ENCODE results near the gene POLR2B.

POLR2B gene

DNA sequence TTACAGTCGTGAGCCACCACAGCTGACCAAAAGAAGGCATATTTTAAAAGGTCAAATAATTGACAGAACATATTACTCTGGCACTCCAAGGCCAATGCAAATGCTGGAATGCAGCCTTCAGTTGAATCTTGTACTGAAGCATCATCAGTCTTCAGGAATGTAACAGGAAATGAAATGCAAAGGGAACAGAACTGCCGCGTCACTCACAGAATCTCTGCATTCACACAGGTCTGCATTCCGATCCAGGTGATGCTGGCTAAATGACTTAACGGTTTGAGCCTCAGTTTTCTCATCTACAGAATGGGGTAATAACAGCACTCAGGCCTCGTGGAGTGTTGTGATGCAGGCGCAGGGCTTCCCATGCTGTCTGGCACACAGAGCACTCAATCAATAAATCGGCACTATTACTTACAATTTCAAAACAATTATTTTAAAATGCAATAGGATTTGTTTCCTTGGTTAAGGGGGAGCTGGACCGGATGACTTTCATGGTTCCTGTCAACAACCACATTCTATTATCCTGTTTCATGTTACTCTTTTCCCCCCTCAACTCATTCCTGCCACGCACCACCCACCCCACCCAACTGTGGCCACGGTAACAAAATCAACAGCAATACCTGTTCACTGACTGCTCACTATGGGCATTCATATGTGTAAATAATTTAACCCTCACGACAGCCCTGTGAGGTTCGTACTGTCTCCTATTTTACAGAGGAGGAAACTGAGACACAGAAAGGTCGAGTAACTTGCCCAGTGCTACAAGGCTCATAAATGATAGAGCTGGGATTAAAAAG is 99.1 kb downstream of the POLR2B start:
- DNase-seq (ENCODE audit: low spot score in 2 of 2): no peak
- Mint-ChIP-seq H3K4me3 (no peak overlapping the region), H3K27ac (no peak overlapping the region), H3K36me3 (no peaks in the 10 kb centered on the region), H3K9me3 (no peaks in the 10 kb centered on the region), H3K4me1 (no peaks in the 10 kb centered on the region)
- ATAC-seq: no peak

DNA sequence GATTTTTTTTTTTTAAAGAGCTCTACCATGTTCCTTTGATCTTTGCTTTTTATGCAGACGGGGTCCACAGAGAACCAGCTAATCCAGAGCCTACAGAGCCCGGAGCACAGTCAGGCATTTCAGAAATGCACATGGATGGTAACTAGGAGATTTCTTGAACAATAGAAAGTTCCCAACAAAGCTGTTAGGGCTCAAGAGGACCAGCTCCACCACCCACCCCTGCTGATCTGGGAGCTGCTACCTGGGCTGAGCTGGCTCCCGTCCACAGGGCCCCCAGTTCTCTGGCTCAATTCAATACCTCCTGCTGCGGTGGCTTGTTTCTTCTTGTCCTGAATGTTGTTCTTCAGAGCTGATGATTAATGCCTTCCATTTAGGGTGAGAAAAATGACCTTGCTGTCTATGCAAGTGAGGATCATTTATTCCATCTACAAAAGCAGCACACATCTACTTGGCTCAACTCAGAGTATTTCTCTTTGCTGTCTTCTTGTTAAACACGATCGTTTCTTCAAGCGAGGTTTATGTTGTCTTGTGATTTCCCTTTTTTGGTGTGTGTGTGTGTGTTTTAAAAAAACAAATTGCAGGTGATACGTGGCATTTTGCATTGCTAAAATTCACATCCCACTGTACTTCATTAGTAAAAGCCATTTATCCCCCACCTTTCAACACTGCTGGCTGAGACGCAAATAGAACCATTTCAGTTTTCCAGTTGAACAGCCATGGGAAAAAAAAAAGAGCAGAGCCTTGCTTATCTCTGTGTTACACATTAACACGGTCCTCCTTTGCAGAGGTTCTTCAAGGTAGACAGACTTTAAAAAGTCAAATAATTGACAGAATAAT is 100.2 kb downstream of the POLR2B start:
- Mint-ChIP-seq H3K36me3 (no peaks in the 10 kb centered on the region), H3K4me1 (no peaks in the 10 kb centered on the region), H3K9me3 (no peaks in the 10 kb centered on the region), H3K4me3 (no peak overlapping the region), H3K27ac (no peak overlapping the region)
- DNase-seq (ENCODE audit: low spot score in 2 of 2) (no peak), ATAC-seq (no peak)

Measured in stimulated activated effector memory CD8-positive, alpha-beta T cell treated with anti-CD3 and anti-CD28 coated beads, Interleukin-12 subunit alpha, Interleukin-12 subunit beta, amount 100 ng/mL, for 72 hours (primary cell).